HG03469 (cell line): Measurements from ENCODE around the gene LDB1.

Experiments used
- ATAC-seq: cut with Tn5 transposase; IDR thresholded peaks from one replicate; pipeline ENCODE4 v1.9.1; 2021; ENCODE audit warnings: mild to moderate bottlenecking, moderate library complexity, moderate number of reproducible peaks; ENCODE audit not compliant: unreplicated experiment

Gene LDB1

GRCh38 chr10:102135956-102136526 lies 15.9 kb upstream of the LDB1 start:
- no peak for ATAC-seq

- no peak for ATAC-seq
These were observed 14.2 kb upstream of the LDB1 start for GRCh38 chr10:102134416-102134815.

- no peak for ATAC-seq
These were observed 13.4 kb upstream of the LDB1 start for GRCh38 chr10:102133373-102134195.

- ATAC-seq: peak; percentile 86
These were observed 12.6 kb upstream of the LDB1 start, which contains the start of gene PPRC1 for GRCh38 chr10:102132563-102133372. Gene PPRC1 (plus strand): TSS chr10:102133040. CDS start chr10:102133069, 29 bp downstream.

GRCh38 chr10:102132193-102132562 lies 12.0 kb upstream of the LDB1 start:
- ATAC-seq: no peak

- no peak for ATAC-seq
These were observed 11.4 kb upstream of the LDB1 start for GRCh38 chr10:102131286-102132170.

GRCh38 chr10:102123223-102123622 lies 3.1 kb upstream of the LDB1 start:
- ATAC-seq: no peak

- ATAC-seq: no peak
These were observed 2.3 kb upstream of the LDB1 start for GRCh38 chr10:102122450-102122849.

- ATAC-seq: no peak
These were observed 1.7 kb upstream of the LDB1 start for GRCh38 chr10:102121739-102122372.

GRCh38 chr10:102120991-102121738 lies 997 bp upstream of the LDB1 start:
- ATAC-seq: no peak

- ATAC-seq: peak; percentile 6
These were observed 589 bp downstream of the LDB1 start for GRCh38 chr10:102119417-102120141.

- ATAC-seq: no peak
These were observed 1.3 kb downstream of the LDB1 start for GRCh38 chr10:102118867-102119266.

GRCh38 chr10:102117391-102118159 lies 2.6 kb downstream of the LDB1 start:
- no peak for ATAC-seq

- no peak for ATAC-seq
These were observed 3.5 kb downstream of the LDB1 start for GRCh38 chr10:102116656-102117055.

- no peak for ATAC-seq
These were observed 4.4 kb downstream of the LDB1 start for GRCh38 chr10:102115775-102116174.

GRCh38 chr10:102114861-102115618 lies 5.1 kb downstream of the LDB1 start:
- ATAC-seq: no peak
